DND-41 (cell line): ENCODE results near the gene USP44.

Experiments
- EZH2 ChIP-seq: IDR thresholded peaks from 3 replicates; pipeline ENCODE4 v1.6.1; 2012; ENCODE audit warnings: borderline replicate concordance, low read depth, mild to moderate bottlenecking, moderate library complexity, low read length, inconsistent platforms; ENCODE audit not compliant: severe bottlenecking
- TF ChIP-seq, protein P1 (sequence below): IDR thresholded peaks from 2 replicates; pipeline ENCODE4 v1.5.1; 2012; ENCODE audit warnings: borderline replicate concordance, low read length, moderate library complexity, mild to moderate bottlenecking; ENCODE audit not compliant: poor library complexity, severe bottlenecking; ENCODE audit errors: extremely low read depth

DNA sequence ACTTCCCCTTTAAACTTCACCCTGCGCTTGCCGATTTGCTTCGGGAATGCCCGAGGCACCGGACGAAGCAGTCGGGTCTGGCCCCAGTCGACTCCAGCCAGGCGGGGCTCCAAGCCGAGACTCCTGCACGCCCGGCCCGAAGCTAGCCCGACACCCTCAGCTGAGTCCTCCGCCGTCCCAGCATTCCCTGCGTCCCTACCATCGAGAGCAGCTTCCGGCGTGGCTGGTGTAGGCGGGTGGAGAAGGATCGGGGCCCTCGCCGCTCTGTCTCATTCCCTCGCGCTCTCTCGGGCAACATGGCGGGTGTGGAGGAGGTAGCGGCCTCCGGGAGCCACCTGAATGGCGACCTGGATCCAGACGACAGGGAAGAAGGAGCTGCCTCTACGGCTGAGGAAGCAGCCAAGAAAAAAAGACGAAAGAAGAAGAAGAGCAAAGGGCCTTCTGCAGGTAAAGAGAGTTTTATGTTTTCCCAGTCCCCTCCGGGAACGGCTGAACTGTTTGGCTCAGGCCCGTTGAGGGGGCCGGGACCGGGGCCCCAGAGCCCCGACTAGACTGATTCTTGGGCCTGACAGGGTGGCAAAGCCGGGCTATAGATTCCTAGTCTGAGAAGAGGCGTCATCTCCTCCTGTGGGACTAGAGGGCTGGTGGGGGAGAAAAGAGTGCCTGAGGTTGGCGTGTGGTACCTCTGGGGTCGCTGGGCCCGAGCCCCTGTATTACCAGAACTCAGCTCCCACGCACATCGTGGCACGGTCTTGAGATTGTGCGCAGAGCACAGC, 77.2 kb downstream of the USP44 start, which contains the start of gene METAP2:
- TF ChIP-seq EZH2: no peak
- TF ChIP-seq, protein P1, sequence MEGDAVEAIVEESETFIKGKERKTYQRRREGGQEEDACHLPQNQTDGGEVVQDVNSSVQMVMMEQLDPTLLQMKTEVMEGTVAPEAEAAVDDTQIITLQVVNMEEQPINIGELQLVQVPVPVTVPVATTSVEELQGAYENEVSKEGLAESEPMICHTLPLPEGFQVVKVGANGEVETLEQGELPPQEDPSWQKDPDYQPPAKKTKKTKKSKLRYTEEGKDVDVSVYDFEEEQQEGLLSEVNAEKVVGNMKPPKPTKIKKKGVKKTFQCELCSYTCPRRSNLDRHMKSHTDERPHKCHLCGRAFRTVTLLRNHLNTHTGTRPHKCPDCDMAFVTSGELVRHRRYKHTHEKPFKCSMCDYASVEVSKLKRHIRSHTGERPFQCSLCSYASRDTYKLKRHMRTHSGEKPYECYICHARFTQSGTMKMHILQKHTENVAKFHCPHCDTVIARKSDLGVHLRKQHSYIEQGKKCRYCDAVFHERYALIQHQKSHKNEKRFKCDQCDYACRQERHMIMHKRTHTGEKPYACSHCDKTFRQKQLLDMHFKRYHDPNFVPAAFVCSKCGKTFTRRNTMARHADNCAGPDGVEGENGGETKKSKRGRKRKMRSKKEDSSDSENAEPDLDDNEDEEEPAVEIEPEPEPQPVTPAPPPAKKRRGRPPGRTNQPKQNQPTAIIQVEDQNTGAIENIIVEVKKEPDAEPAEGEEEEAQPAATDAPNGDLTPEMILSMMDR: no peak
